ENCODE data around the gene CDH23. TPM values are rescaled to one million over a fixed set of nuclear protein-coding genes. Genes with fewer than 3 reads are reported as not detected.

The CDH23 gene
- total and polyA plus RNA-seq, 2 donors from 2014 or later, result 1.1 to 6.4 TPM

DNA sequence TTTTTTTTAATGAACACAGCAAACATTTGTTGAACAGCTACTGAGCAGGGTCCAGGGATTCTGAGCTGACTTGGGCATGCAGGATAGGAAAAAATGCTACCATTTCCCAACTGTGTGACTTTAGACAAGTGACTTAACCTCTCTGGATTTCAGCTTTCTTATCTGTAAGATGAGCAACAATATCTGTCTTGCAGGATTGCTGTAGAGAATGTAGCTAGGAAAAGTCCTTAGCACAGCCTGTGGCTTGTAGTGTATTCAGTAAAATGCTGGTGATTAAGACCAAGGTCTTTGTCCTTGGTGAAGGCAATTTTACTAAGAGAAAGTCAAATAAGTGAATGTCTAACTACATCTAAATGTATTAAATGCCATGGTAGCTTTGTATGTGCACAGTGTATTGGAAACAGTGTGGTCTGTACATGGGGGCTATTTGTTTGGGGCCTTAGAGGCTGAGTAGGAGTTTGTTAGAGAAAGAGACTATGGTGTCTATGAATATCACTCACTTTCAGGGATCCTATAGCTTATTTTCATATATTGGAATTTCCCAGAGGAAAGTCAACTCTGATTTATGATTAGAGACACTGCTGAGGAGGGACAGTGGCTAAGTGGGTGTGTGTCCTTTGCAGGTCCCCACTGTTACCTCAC is 118.9 kb downstream of the CDH23 start:
- FAIRE-seq (no peak), DNase-seq (no peak)
- TF ChIP-seq, protein P1, sequence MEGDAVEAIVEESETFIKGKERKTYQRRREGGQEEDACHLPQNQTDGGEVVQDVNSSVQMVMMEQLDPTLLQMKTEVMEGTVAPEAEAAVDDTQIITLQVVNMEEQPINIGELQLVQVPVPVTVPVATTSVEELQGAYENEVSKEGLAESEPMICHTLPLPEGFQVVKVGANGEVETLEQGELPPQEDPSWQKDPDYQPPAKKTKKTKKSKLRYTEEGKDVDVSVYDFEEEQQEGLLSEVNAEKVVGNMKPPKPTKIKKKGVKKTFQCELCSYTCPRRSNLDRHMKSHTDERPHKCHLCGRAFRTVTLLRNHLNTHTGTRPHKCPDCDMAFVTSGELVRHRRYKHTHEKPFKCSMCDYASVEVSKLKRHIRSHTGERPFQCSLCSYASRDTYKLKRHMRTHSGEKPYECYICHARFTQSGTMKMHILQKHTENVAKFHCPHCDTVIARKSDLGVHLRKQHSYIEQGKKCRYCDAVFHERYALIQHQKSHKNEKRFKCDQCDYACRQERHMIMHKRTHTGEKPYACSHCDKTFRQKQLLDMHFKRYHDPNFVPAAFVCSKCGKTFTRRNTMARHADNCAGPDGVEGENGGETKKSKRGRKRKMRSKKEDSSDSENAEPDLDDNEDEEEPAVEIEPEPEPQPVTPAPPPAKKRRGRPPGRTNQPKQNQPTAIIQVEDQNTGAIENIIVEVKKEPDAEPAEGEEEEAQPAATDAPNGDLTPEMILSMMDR (IDR thresholded peaks at IDR 0.05; ENCODE audit: borderline replicate concordance, extremely low read depth, insufficient read depth), result no peak
- Histone ChIP-seq H3K9me3 (ENCODE audit: control insufficient read depth in 2 of 3, insufficient read depth in 1 of 3, low read length in 3 of 3) (no peaks in the 10 kb centered on the region), H3K4me3 (ENCODE audit: low read length in 3 of 3) (no peak overlapping the region), H3K36me3 (ENCODE audit: control insufficient read depth in 2 of 3, insufficient read depth in 3 of 3, low read length in 3 of 3) (no peaks in the 10 kb centered on the region), H3K9ac (ENCODE audit: low read length in 3 of 3) (no peak overlapping the region), H3K4me1 (ENCODE audit: control insufficient read depth in 2 of 3, insufficient read depth in 2 of 3, low read depth in 1 of 3, low read length in 3 of 3) (no peaks in the 10 kb centered on the region), H3K27ac (ENCODE audit: low read depth in 2 of 2, low read length in 2 of 2) (no peak overlapping the region), H3K27me3 (ENCODE audit: control insufficient read depth, insufficient read depth, low read length) (no peaks in the 10 kb centered on the region)
- intact Hi-C loops (cut with DNase I), result no loop called here

DNA sequence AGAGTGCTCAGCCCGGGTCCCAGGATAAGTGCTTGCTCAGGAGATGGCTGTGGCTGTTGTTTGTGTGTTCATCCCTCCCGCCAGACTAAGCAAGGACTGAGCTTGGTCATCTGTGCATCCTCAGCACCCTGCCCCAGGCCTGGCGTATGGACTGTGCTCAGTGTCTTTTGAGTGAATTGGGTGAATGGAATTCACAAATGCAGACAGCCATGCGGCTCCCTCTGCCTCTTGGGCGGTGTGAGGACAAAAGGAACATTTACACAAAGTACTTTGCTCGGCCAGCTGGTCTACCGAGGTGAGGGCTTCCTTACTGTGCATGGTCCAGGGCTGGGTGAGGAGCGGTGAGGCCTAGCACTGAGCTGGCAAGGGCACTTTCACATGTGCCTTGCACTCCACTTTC is 120.2 kb downstream of the CDH23 start:
- intact Hi-C loops (cut with DNase I), result no loop called here
- TF ChIP-seq, protein P1 (IDR thresholded peaks at IDR 0.05; ENCODE audit: borderline replicate concordance, extremely low read depth, insufficient read depth), result no peak
- Histone ChIP-seq H3K27me3 (ENCODE audit: control insufficient read depth, insufficient read depth, low read length) (no peaks in the 10 kb centered on the region), H3K4me3 (ENCODE audit: low read length in 3 of 3) (no peak overlapping the region), H3K9me3 (ENCODE audit: control insufficient read depth in 2 of 3, insufficient read depth in 1 of 3, low read length in 3 of 3) (no peaks in the 10 kb centered on the region), H3K36me3 (ENCODE audit: control insufficient read depth in 2 of 3, insufficient read depth in 3 of 3, low read length in 3 of 3) (no peaks in the 10 kb centered on the region), H3K4me1 (ENCODE audit: control insufficient read depth in 2 of 3, insufficient read depth in 2 of 3, low read depth in 1 of 3, low read length in 3 of 3) (no peaks in the 10 kb centered on the region), H3K27ac (ENCODE audit: low read depth in 2 of 2, low read length in 2 of 2) (no peak overlapping the region), H3K9ac (ENCODE audit: low read length in 3 of 3) (no peak overlapping the region)
- DNase-seq, result peak in 1 of 5 donors; percentile 24
- no peak for FAIRE-seq

DNA sequence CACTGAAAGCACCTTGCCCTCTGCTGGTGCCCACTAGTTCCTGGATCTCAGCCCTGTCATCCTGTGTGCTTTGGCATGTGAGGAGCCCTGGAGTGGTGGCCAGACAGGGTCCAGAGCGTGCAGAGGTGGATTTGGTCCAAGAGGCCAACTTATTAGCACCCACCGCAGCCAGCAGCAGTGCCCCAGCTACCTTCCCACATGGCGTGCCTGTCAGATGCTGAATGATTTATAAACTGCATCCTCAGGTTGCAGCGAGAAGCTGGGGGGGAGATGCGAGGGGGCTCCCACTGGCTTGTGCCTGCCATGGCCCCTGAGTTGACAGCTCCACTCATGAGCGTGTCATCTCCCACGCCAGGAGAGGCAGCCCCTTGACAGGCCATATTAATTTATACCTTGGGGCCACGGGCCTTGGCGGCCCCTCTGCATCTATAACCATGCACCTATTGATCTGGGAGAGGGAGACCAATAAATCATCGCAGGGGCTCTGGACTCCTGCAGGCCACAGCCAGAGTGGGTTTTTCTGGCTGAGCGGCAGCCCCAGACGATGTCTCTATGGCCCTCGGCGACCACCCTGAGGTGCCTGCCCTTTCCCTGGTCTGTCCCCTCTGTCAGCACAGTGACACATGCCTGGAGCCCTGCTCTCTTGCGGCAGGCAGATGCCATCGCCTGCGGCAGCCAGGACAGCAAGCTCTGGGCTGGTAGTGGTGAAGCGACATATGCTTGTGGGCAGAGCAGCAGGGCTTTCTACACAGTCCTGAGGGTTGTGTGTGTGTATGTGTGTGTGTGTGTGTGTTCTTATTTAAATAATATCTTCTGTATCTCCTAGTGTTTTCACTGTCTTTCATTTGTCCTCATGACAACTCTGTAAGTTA is 120.8 kb downstream of the CDH23 start:
- TF ChIP-seq, protein P1 (IDR thresholded peaks at IDR 0.05; ENCODE audit: borderline replicate concordance, extremely low read depth, insufficient read depth), result no peak
- Histone ChIP-seq H3K27ac (ENCODE audit: low read depth in 2 of 2, low read length in 2 of 2) (no peak overlapping the region), H3K36me3 (ENCODE audit: control insufficient read depth in 2 of 3, insufficient read depth in 3 of 3, low read length in 3 of 3) (no peaks in the 10 kb centered on the region), H3K4me1 (ENCODE audit: control insufficient read depth in 2 of 3, insufficient read depth in 2 of 3, low read depth in 1 of 3, low read length in 3 of 3) (no peaks in the 10 kb centered on the region), H3K4me3 (ENCODE audit: low read length in 3 of 3) (no peak overlapping the region), H3K9me3 (ENCODE audit: control insufficient read depth in 2 of 3, insufficient read depth in 1 of 3, low read length in 3 of 3) (no peaks in the 10 kb centered on the region), H3K9ac (ENCODE audit: low read length in 3 of 3) (no peak overlapping the region), H3K27me3 (ENCODE audit: control insufficient read depth, insufficient read depth, low read length) (no peaks in the 10 kb centered on the region)
- FAIRE-seq (no peak), DNase-seq (no peak)
- intact Hi-C loops (cut with DNase I), result no loop called here

All from kidney (tissue), 14 donors.